Measurements from ENCODE around the gene REG1A. TPM values are rescaled to one million over a fixed set of nuclear protein-coding genes. Genes with fewer than 3 reads are reported as not detected.

REG1A gene
- total and polyA plus RNA-seq, 9 of the 15 experiments (the other 6 are each of a cell fraction or from before 2014, with no cell fraction given) = 3.1 TPM; not detected in 8

- H3K36me3 ChIP-seq (ENCODE audit: control insufficient read depth, insufficient read depth, low read length) = no peaks in the 10 kb centered on the region
- WGBS (ENCODE audit: insufficient coverage, low coverage, missing lambda C conversion rate) = 0% methylated on average over 2 of the region's 2 CpGs
- POLR2A ChIA-PET = no interaction called here
- no peak for ATAC-seq
- CTCF ChIA-PET (ENCODE audit: low intra/inter-chr PET ratio) = no interaction called here
- no peaks in the 10 kb centered on the region for H3K9me3 ChIP-seq (replicated peaks; ENCODE audit: control insufficient read depth, insufficient read depth, low read depth, low read length)
- in situ Hi-C loops (cut with MboI) = no loop called here
- no peaks in the 10 kb centered on the region for H3K79me2 ChIP-seq (ENCODE audit: control insufficient read depth, insufficient read depth, low read length)
- FAIRE-seq = no peak
- no peaks in the 10 kb centered on the region for H4K20me1 ChIP-seq (replicated peaks; ENCODE audit: control insufficient read depth, insufficient read depth, low read length)
- H3K4me2 ChIP-seq (ENCODE audit: insufficient read depth, low read length) = no peak overlapping the region
- no peaks in the 10 kb centered on the region for H3K27me3 ChIP-seq (ENCODE audit: control insufficient read depth in 2 of 2, insufficient read depth in 2 of 2, low read length in 2 of 2)
- no peak overlapping the region for H3K9ac ChIP-seq (ENCODE audit: insufficient read depth in 1 of 2, low read depth in 2 of 2, low read length in 2 of 2)
- no peaks in the 10 kb centered on the region for H3K9me1 ChIP-seq (ENCODE audit: control insufficient read depth, insufficient read depth, low read length)
- DNase-seq (ENCODE audit: extremely low read depth in 1 of 4, low spot score in 3 of 4) = no peak
- H3K4me1 ChIP-seq (replicated peaks in 1 of 2; ENCODE audit: control insufficient read depth in 2 of 2, insufficient read depth in 2 of 2, low read length in 2 of 2) = no peaks in the 10 kb centered on the region
- no peak overlapping the region for H3K4me3 ChIP-seq
- H3K27ac ChIP-seq (ENCODE audit: extremely low read depth, low read depth, low read length) = no peak overlapping the region
- H2AFZ ChIP-seq (ENCODE audit: low read depth, low read length) = no peak overlapping the region
- BruUV-seq (replicated peaks) = no TSS peak
- intact Hi-C loops (cut with micrococcal nuclease) = no loop called here
- TF ChIP-seq ZNF592 (IDR thresholded peaks at IDR 0.05) = no peak
- no peak for TF ChIP-seq HNRNPH1 (optimal IDR thresholded peaks at IDR 0.05; ENCODE audit: low read depth, low read length)
- TF ChIP-seq ZNF23 (CRISPR knock-in tag; IDR thresholded peaks at IDR 0.05) = no peak
- no peak for TF ChIP-seq ZBTB5 (IDR thresholded peaks at IDR 0.05)
- no peak for TF ChIP-seq MXI1 (IDR thresholded peaks at IDR 0.05; ENCODE audit: low read depth, low read length)
- TF ChIP-seq STAT6 (CRISPR knock-in tag; IDR thresholded peaks at IDR 0.05) = no peak
- TF ChIP-seq ZNF507 (tag; conservative IDR thresholded peaks at IDR 0.05) = no peak
- no peak for TF ChIP-seq CHD4 (IDR thresholded peaks at IDR 0.05; ENCODE audit: insufficient read depth, insufficient replicate concordance, low read depth, low read length, poor library complexity, severe bottlenecking)
- TF ChIP-seq U2AF1 (optimal IDR thresholded peaks at IDR 0.05; ENCODE audit: low read depth, low read length) = no peak
- no peak for TF ChIP-seq HDAC8 (tag; IDR thresholded peaks at IDR 0.05)
- TF ChIP-seq HMBOX1 (IDR thresholded peaks at IDR 0.05) = no peak
- TF ChIP-seq KLF6 (CRISPR knock-in tag; IDR thresholded peaks at IDR 0.05; ENCODE audit: borderline replicate concordance) = no peak
- no peak for TF ChIP-seq MCM5 (IDR thresholded peaks at IDR 0.05; ENCODE audit: low read depth)
- TF ChIP-seq ASH1L (IDR thresholded peaks at IDR 0.05; ENCODE audit: borderline replicate concordance, low read depth, partially characterized antibody) = no peak
Measured at GRCh38 chr2:79159030-79159429, 38.7 kb downstream of the REG1A start.

Data from K562 (cell line).